ENCODE measurements around the gene LHX1. TPM values are rescaled to one million over a fixed set of nuclear protein-coding genes. Genes with fewer than 3 reads are reported as not detected.
A peak's percentile ranks its signal among the peaks of the same experiment; 100 is the strongest.

Gene LHX1
- total and polyA plus RNA-seq, 8 donors, result 0.17 to 0.82 (median 0.25) TPM; not detected in 3

DNA sequence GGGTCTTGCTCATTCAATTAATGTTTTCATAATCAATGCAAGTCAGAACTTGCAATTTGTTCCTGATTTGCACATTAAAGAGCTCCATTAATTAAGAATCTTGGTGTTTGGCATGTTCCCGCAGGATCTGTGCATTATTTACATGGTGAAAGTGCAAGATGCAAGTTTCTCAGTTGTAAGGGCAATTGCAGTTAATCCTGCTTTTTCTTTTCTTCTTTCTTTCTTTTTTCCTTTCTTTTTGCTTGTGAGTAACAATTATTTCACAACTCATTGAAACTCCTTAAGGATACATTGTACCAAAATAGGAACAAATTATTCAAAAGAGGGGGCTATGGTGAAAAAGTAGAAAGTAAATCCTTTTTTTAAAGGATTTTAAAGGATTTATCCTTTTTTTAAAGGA, 35.6 kb downstream of the LHX1 start:
- no peaks in the 10 kb centered on the region for H3K4me1 ChIP-seq
- no peak overlapping the region for H3K4me3 ChIP-seq
- H3K9me3 ChIP-seq, result no peaks in the 10 kb centered on the region
- TF ChIP-seq, protein P1, sequence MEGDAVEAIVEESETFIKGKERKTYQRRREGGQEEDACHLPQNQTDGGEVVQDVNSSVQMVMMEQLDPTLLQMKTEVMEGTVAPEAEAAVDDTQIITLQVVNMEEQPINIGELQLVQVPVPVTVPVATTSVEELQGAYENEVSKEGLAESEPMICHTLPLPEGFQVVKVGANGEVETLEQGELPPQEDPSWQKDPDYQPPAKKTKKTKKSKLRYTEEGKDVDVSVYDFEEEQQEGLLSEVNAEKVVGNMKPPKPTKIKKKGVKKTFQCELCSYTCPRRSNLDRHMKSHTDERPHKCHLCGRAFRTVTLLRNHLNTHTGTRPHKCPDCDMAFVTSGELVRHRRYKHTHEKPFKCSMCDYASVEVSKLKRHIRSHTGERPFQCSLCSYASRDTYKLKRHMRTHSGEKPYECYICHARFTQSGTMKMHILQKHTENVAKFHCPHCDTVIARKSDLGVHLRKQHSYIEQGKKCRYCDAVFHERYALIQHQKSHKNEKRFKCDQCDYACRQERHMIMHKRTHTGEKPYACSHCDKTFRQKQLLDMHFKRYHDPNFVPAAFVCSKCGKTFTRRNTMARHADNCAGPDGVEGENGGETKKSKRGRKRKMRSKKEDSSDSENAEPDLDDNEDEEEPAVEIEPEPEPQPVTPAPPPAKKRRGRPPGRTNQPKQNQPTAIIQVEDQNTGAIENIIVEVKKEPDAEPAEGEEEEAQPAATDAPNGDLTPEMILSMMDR (IDR thresholded peaks at IDR 0.05), result no peak
- peaks cover 0 to 20% of the 10 kb centered on the region in 2 donors for H3K36me3 ChIP-seq
- H3K27me3 ChIP-seq, result no peaks in the 10 kb centered on the region
- no peak for ATAC-seq
- H3K27ac ChIP-seq, result no peak overlapping the region
- DNase-seq, result no peak
- intact Hi-C loops (cut with DNase I), result no loop called here

DNA sequence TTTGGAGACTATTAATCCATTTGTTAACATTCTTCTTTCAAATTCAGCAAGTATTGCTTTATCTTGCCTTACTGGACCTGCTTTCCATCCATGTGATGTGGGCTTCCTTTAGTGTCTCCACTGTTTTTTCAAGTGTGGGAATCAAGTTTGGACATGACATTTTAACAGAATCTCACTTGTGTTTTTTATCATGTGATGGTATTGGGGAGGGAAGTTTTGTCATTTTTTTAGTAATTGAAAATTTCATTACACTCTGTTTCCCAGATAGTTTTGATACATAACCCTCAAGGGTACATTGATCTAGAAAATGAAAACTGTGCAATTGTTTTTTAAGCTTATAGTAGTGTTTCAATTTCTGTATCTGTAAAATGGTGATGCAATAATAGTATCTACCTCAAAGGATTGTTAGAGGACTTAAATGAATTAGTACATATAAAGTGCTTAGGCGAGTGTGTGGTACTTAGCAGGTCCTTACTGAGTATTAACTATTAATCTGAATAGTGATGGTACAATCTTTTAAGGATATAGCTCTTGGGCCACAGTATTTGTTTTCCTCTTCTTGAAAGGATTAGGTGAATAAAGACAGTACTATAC, 38.7 kb downstream of the LHX1 start:
- Histone ChIP-seq H3K9me3 (no peaks in the 10 kb centered on the region), H3K36me3 (no peaks in the 10 kb centered on the region), H3K27me3 (no peaks in the 10 kb centered on the region), H3K4me3 (no peak overlapping the region), H3K27ac (no peak overlapping the region), H3K4me1 (no peaks in the 10 kb centered on the region)
- DNase-seq (no peak), ATAC-seq (no peak)
- intact Hi-C loops (cut with DNase I), result no loop called here
- TF ChIP-seq, protein P1 (IDR thresholded peaks at IDR 0.05), result no peak

DNA sequence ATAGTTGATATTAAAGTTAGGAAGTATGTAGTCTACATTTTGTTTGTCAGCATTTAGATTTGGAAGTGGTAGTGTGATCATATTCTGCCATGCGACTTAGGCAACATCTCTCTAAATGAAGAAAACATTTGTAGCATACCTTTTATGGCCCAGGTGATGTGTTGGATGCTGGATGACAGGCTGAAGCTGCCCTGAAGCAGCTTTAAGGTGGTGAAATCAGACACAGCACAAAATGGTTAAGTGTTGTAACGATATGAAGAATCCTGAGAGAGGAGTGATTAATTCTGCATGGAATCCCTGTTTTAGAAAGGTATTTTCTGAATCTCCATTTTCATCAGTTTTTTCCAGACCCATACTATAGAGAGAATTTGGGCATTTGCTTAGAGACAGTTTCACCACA, 39.8 kb downstream of the LHX1 start:
- Histone ChIP-seq H3K4me1 (no peaks in the 10 kb centered on the region), H3K4me3 (no peak overlapping the region), H3K9me3 (no peaks in the 10 kb centered on the region), H3K36me3 (no peaks in the 10 kb centered on the region), H3K27ac (no peak overlapping the region), H3K27me3 (no peaks in the 10 kb centered on the region)
- ATAC-seq (no peak), DNase-seq (no peak)
- TF ChIP-seq, protein P1 (IDR thresholded peaks at IDR 0.05), result no peak
- intact Hi-C loops (cut with DNase I), result no loop called here

DNA sequence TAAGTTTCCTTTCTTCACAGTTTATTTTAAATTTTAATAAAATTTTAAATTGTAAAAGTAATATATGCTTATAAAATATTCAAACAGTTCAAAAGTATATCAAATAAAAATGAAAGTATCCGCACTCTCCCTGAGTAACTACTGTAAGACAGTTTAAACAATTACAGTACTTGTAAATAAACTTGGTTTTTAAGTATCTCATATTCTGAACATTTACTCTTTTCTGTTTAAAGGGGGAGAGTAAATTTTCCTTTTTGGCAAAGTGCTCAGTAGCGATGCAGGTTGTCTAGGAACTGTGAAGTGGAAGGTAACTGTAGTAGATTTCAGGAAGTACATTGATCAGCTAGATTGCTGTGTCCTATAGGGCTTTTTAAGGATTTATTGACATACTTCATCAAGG, 40.3 kb downstream of the LHX1 start:
- no peaks in the 10 kb centered on the region for H3K27me3 ChIP-seq
- ATAC-seq, result peak; percentile 33
- no peak overlapping the region for H3K27ac ChIP-seq
- no peaks in the 10 kb centered on the region for H3K4me1 ChIP-seq
- H3K4me3 ChIP-seq, result no peak overlapping the region
- no peaks in the 10 kb centered on the region for H3K36me3 ChIP-seq
- no peaks in the 10 kb centered on the region for H3K9me3 ChIP-seq
- TF ChIP-seq, protein P1 (IDR thresholded peaks at IDR 0.05), result no peak
- intact Hi-C loops (cut with DNase I), result no loop called here
- DNase-seq, result no peak

DNA sequence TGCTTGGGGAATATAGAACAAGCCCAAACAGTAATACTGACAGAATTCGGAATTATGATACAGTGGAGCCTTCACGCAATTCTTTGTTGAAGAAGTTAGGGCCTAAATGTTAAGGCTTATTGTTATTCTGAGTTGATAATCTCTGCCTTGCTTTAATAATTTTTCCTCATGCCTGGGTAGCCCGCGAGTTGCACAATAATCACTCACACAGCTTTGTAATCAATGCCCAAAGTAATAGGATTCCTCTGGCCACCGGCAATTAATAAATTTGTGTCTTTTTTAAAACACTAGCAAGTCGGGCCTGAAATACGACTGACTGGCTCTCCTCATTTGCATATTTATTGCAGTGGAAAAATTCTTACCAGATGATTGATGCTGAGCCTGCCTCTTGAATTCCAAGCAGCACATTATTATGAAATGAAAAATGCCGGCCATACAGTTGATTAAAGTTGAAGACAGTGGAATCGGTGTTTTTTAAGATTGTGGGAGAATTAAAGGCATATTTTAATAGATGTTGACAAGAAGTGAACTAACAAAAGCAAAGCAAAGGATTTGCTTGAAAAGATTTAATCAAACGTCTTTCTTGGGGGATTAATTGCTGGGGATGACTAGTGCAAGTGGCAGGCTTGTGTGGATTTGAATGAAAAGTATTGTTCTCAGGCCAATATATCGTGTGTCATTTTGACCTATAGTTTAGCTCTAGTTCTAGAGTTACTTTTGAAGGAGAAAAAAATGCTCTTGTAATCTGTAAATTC, 41.7 kb downstream of the LHX1 start:
- TF ChIP-seq, protein P1 (IDR thresholded peaks at IDR 0.05), result no peak
- Histone ChIP-seq H3K4me3 (no peak overlapping the region), H3K27me3 (no peaks in the 10 kb centered on the region), H3K4me1 (no peaks in the 10 kb centered on the region), H3K36me3 (no peaks in the 10 kb centered on the region), H3K9me3 (no peaks in the 10 kb centered on the region), H3K27ac (no peak overlapping the region)
- DNase-seq, result no peak
- intact Hi-C loops (cut with DNase I), result no loop called here
- no peak for ATAC-seq

Data from left lung (tissue), 10 donors.